HPDE6-E6E7 (cell line): ENCODE measurements around the gene MZB1.
"Not testable (repeated sequence)": the region's sequence is repeated elsewhere in the genome, so short reads cannot be mapped to it uniquely, and the experiment has no call there.

Experiments
- DNase-seq: peaks from one replicate; pipeline ENCODE4 v3.0.0; 2011; ENCODE audit warnings: missing footprints; ENCODE audit errors: extremely low spot score

MZB1 gene

GRCh38 chr5:139410121-139410992 is 20.6 kb upstream of the MZB1 start:
- no peak for DNase-seq

DNA sequence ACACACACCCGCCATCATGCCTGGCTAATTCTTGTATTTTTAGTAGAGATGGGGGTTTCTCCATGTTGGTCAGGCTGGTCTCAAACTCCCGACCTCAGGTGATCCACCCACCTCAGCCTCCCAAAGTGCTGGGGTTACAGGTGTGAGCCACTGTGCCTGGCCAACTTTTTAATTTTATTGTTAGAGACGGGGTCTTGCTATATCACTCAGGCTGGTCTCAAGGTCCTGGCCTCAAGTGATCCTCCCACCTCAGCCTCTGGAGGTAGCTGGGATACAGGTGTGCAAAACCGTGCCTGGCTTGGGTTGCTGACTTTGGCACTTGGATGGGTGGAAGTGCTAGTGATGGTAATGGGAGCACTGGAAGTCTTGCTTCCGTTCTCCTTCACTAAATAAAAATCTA is 19.4 kb upstream of the MZB1 start:
- not testable (repeated sequence) for DNase-seq

- no peak for DNase-seq
Measured at GRCh38 chr5:139408191-139408590, 18.5 kb upstream of the MZB1 start.

GRCh38 chr5:139407517-139407916 is 17.8 kb upstream of the MZB1 start:
- DNase-seq: no peak

DNA sequence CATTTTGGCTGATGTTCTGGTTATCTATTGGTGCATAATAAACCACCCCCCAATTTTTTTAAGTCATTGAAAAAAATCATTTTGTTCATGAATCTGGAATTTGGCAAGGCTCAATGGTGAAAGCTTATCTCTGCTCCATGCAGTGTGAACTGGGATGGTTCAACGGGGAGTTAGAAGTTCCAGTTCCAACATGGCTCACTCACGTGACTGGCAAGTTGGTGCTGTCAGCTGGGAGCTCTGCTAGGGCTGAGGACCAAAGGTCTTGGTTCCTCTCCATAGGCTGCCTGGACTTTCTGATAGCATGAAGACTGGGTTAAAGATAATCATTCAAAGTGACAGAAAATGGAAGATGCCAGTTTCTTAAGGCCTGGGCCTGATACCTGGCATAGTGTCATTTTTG is 17.2 kb upstream of the MZB1 start:
- DNase-seq: no peak

- DNase-seq: no peak
Measured at GRCh38 chr5:139404484-139404840, 14.7 kb upstream of the MZB1 start.

- DNase-seq: peak; percentile 97
Measured at GRCh38 chr5:139403787-139404483, 14.2 kb upstream of the MZB1 start, which contains the start of gene SPATA24. Gene SPATA24 (minus strand): TSS chr5:139404089. CDS start chr5:139404060, 29 bp downstream.

DNA sequence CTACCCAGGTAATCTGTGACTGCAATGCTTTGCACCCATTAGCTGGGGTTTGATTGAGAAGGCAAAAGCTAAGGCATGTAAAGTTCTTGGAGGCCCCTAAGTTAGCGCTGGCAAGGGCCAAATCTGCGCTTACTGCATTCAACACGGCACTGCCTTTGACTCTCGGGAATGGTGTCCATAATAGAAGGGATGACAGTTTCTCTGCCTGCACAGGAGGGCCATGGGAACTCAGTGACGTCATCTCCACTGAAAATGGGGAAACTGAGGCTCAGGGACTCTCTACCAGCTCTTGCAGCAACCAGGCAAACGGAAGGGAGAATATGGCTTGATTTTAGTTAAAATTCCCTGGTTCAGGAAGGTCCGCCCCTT is 13.7 kb upstream of the MZB1 start:
- no peak for DNase-seq

DNA sequence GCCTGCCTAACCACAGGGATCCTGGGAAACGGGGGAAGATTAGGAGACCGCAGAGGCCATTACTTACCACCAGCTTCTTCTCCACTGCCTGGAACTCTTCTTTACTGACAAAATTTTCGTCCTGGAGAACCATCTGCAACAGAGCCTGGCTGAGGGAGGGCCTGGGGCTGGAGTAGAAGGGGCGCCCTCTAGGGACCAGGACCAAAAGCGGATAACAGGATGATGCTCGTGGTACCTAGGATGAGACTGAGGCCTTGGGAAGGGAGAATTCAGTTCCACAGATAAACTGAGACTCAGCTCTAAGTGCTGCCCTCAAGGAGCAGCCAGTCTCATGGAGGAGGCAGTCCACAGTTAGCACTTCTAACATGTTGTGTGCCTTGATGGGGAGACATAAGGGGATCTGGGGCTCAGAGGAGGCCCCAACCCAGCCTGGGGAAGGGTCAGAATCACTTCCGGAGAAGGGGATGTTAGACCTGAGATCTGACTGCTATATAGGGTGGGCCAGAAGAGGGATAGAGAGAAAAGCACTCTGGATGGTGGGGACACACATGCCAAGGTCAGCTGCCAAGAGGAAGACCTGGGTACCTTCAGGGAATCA is 12.9 kb upstream of the MZB1 start:
- no peak for DNase-seq

- DNase-seq: no peak
Measured at GRCh38 chr5:139401546-139401945, 11.8 kb upstream of the MZB1 start.

DNA sequence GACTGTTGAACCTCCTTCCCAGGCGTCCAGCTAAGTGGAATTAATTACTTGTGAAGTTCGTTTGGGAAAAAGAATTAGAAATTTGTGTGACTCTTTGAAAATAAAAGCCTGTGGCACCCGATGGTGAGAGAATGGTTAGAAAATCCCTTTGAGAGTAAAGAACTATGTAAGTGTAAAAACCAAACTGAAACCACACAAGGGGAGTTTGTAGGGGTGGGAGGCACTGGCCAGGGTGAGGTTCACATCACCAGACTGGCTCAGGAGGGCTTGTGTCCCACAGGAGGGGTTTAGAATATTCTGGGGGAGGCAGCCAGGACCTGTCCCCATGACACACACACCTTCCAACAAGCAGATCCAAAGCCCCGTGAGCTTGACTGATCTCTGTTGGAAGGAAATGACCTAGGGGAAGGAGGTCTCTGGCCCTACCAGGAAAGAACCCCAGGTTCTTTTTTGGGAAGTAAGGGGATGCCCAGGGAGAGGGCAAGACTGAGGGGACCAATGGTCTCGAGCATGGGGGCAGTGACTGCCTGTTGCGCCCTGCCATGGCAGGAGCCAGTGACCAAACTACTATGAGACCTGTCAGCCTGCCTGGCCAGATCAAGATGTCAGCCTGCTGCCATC is 9.9 kb upstream of the MZB1 start:
- no peak for DNase-seq

GRCh38 chr5:139397921-139398320 is 8.2 kb upstream of the MZB1 start:
- DNase-seq: no peak

GRCh38 chr5:139396691-139397090 is 7.0 kb upstream of the MZB1 start:
- DNase-seq: no peak

GRCh38 chr5:139395844-139396640 is 6.3 kb upstream of the MZB1 start:
- no peak for DNase-seq

GRCh38 chr5:139394654-139395566 is 5.2 kb upstream of the MZB1 start, which contains the start of gene PROB1:
Gene PROB1 (minus strand): TSS chr5:139395104. CDS start chr5:139395081, 23 bp downstream.
- no peak for DNase-seq

DNA sequence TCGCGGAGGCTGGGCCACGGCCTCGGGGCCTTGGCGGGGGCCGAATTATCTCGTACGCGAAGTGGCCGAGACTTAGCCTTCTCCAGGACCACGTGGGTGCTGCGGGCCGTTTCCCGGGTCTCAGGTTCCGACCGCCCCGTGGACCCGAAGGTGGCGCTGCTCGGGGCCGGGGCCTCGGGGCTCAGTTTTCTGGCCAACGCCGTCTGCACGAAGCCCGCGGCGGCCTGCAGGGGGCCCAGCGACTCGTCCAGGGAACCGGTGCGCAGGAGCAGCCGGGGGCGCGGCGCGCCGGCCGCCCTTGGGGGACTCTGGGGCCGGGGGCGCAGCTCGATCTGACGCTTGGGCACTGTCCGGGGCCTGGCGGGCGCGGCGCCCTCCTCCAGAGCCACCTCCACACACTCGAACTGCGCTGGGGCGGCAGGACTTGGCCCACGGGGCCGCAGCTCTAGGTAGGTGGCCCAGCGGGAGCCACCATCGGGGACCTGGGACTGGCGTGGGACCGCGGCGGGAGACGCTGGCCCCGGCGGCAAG is 4.5 kb upstream of the MZB1 start:
- DNase-seq: no peak

DNA sequence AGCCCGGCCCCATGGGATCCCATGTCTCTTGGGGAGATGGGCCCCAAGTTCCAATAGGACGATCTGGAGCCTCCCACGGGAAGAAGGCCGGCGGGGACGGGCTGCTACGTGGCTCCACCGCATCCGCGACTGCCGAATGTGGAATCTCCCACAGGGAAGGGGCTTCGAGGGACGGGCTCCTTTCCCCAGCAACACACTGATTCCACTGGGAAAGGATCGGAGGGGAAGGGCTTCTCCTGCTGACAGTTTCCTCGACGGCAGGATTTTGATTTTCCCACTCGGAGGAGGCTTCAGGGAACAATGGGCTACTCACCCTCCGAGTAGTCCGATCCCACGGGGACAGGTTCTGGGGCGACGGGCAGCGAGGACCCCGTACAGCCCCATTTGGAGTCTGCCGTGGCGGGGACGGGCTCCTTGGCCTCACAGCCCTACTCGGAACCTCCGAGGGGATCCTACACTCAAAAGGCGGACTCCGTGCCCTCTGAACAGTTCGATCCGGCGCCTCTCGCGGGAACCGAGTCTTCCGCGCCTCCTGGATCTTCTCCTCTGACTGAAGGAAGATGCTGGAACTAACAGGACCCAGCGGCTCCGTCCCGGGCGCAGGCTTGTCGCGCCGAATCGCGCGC is 3.9 kb upstream of the MZB1 start:
- DNase-seq: no peak

- DNase-seq: peak; percentile 83
Measured at GRCh38 chr5:139392678-139393496, 3.2 kb upstream of the MZB1 start.

DNA sequence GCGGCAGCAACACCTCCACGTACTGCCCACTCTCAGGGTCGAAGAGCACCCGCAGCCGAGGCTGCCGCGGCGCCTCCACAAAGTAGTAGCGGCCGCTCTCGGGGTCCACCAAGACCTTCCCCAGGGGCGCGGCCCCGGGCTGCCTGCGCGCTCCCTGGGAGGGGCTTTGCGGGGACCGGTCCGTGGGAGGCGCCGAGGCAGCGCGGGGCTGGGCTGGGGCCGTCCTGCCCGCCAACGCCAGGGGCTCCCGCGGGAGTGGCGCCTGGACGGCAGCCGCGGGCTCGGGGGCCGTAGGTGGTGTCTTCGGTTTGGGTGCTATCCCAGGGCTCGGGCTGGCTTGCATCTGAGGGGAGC is 2.6 kb upstream of the MZB1 start:
- no peak for DNase-seq
